Erythroblast (primary cell): Measurements from ENCODE around the gene SRRD.

Experiments used
- GATA1 ChIP-seq: IDR thresholded peaks from 2 replicates; pipeline ENCODE4 v1.6.1; 2011; ENCODE audit warnings: low read depth, mild to moderate bottlenecking, control low read depth, low read length, moderate library complexity
- POLR2A ChIP-seq: IDR thresholded peaks from 2 replicates; pipeline ENCODE4 v1.6.1; 2011; ENCODE audit warnings: mild to moderate bottlenecking, low read length

GRCh38 chr22:26513838-26514237 lies 30.2 kb downstream of the SRRD start:
- TF ChIP-seq POLR2A (no peak), GATA1 (no peak)
